Neuronal stem cell (in vitro differentiated cells): ENCODE results near the gene NXN.
A peak's percentile ranks its signal among the peaks of the same experiment; 100 is the strongest.

Source experiments
- DNase-seq: peaks from one replicate; pipeline ENCODE4 v3.0.0-alpha.2; 2013; ENCODE audit warnings: low spot score
- H2AFZ ChIP-seq: one replicate; pipeline ENCODE4 v1.6.1; 2013; ENCODE audit warnings: mild to moderate bottlenecking, low read length, inconsistent platforms
- H2AK5ac ChIP-seq: 2 replicates; pipeline ENCODE4 v1.6.1; 2013; ENCODE audit warnings: low read depth, mild to moderate bottlenecking, inconsistent platforms, low read length, moderate library complexity, mixed read lengths
- H2BK120ac ChIP-seq: 2 replicates; pipeline ENCODE4 v1.6.1; 2013; ENCODE audit warnings: low read depth, mild to moderate bottlenecking, inconsistent platforms, low read length, moderate library complexity, mixed read lengths
- H2BK12ac ChIP-seq: one replicate; pipeline ENCODE4 v1.6.1; 2013; ENCODE audit warnings: low read length, inconsistent platforms
- H2BK15ac ChIP-seq: 2 replicates; pipeline ENCODE4 v1.6.1; 2013; ENCODE audit warnings: mild to moderate bottlenecking, low read length, inconsistent platforms, mixed read lengths
- H2BK5ac ChIP-seq: one replicate; pipeline ENCODE4 v1.6.1; 2013; ENCODE audit warnings: inconsistent platforms, mild to moderate bottlenecking, low read length, moderate library complexity
- H3K14ac ChIP-seq: one replicate; pipeline ENCODE4 v1.6.1; 2013; ENCODE audit warnings: low read length, inconsistent platforms
- H3K18ac ChIP-seq: 2 replicates; pipeline ENCODE4 v1.6.1; 2013; ENCODE audit warnings: low read length, inconsistent platforms
- H3K23ac ChIP-seq: 2 replicates; pipeline ENCODE4 v1.6.1; 2013; ENCODE audit warnings: low read depth, mild to moderate bottlenecking, mixed read lengths, low read length, inconsistent platforms; ENCODE audit not compliant: poor library complexity
- H3K27ac ChIP-seq: replicated peaks from 3 replicates; pipeline ENCODE4 v1.5.1; 2013; ENCODE audit warnings: low read length, inconsistent platforms
- H3K27me3 ChIP-seq, 3 experiments: 2 replicates each; pipeline ENCODE4 v1.6.1; 2013; ENCODE audit warnings: low read length in 3 of 3, mild to moderate bottlenecking in 2 of 3, inconsistent platforms in 1 of 3, low read depth in 1 of 3, mixed read lengths in 1 of 3, moderate library complexity in 1 of 3; ENCODE audit not compliant: control insufficient read depth in 3 of 3, insufficient read depth in 3 of 3
- H3K36me3 ChIP-seq, 2 donors: replicated peaks in 1 of 2; 2 replicates each; pipeline ENCODE4 v1.6.1; 2013; ENCODE audit warnings: low read length in 2 of 2; ENCODE audit not compliant: control insufficient read depth in 2 of 2, insufficient read depth in 2 of 2
- H3K4ac ChIP-seq: 2 replicates; pipeline ENCODE4 v1.6.1; 2013; ENCODE audit warnings: inconsistent platforms, mild to moderate bottlenecking, low read length, moderate library complexity
- H3K4me1 ChIP-seq, 2 donors: 1 replicate in 1 of 2; 2 replicates in 1 of 2; pipeline ENCODE4 v1.6.1; 2013; ENCODE audit warnings: low read length in 2 of 2, low read depth in 1 of 2; ENCODE audit not compliant: control insufficient read depth in 2 of 2, insufficient read depth in 1 of 2
- H3K4me2 ChIP-seq: one replicate; pipeline ENCODE4 v1.6.1; 2013; ENCODE audit warnings: mild to moderate bottlenecking, low read length, inconsistent platforms; ENCODE audit not compliant: insufficient read depth, poor library complexity, severe bottlenecking
- H3K4me3 ChIP-seq, 2 donors: 2 replicates each; pipeline ENCODE4 v1.5.1; 2013; ENCODE audit warnings: low read length in 2 of 2, mild to moderate bottlenecking in 2 of 2, inconsistent platforms in 1 of 2, moderate library complexity in 1 of 2
- H3K79me1 ChIP-seq: one replicate; pipeline ENCODE4 v1.6.1; 2013; ENCODE audit warnings: low read depth, mild to moderate bottlenecking, inconsistent platforms, low read length, moderate library complexity
- H3K9ac ChIP-seq: one replicate; pipeline ENCODE4 v1.6.1; 2013; ENCODE audit warnings: mild to moderate bottlenecking, low read depth, low read length, inconsistent platforms; ENCODE audit not compliant: poor library complexity
- H3K9me3 ChIP-seq, 2 donors: replicated peaks in 1 of 2; 2 replicates each; pipeline versions ENCODE3 to v1.6.1; 2013; ENCODE audit warnings: low read length in 2 of 2, mild to moderate bottlenecking in 2 of 2, inconsistent platforms in 1 of 2, low read depth in 1 of 2, mixed read lengths in 1 of 2, moderate library complexity in 1 of 2; ENCODE audit not compliant: control insufficient read depth in 2 of 2, insufficient read depth in 1 of 2
- H4K8ac ChIP-seq: one replicate; pipeline ENCODE4 v1.6.1; 2013; ENCODE audit warnings: low read depth, mild to moderate bottlenecking, inconsistent platforms, low read length, moderate library complexity
- H4K91ac ChIP-seq: one replicate; pipeline ENCODE4 v1.6.1; 2013; ENCODE audit warnings: low read length, low read depth, mild to moderate bottlenecking, inconsistent platforms; ENCODE audit not compliant: poor library complexity
- WGBS, 2 donors: extraction: QIAGEN DNeasy Blood & Tissue Kit; methylation state at CpG; one replicate each; pipeline ENCODE4 v1.1.7; 2013; ENCODE audit warnings: missing lambda C conversion rate in 2 of 2, mixed read lengths in 1 of 2; ENCODE audit not compliant: insufficient read length in 2 of 2, insufficient replicate concordance in 1 of 2; ENCODE audit errors: extremely low coverage in 2 of 2; 5-methylcytosine and 5-hydroxymethylcytosine counted together

The NXN gene

DNA sequence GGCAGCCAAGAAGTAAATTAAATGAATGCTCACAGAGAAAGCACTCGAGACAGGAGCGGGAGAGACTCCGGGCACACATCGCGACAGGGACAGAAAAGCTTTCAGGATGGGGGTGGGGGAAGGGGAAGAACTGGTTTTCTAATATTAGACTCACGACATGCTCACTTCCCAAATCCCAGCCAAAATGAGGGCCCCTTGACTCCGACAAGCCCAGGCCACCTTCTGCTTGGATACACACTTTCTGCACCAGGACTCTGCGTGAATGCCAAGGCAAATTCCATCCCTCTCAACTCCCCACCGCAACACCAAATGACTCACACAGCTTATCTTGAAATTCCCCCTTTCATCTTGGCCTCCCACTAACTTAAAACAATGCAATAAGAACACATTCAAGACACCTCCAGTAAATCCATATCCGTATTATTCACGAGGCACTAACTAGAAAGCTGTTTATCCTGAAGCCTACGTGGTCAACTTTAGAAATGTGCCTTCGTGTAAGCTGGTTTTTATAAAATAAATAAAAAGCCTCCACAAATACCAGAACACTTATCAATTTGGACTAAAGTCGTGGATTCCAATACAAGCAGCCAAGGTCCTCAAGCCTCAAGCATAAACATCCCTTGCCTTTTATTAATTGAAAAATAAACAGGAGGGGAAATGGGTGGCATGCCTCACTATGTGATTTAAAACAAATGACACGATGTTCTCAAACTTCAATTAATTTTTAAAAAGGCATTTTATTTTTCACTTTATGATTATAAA lies 46.1 kb downstream of the NXN start:
- H3K9ac ChIP-seq = no peak overlapping the region
- DNase-seq = no peak
- WGBS, 2 donors = no CpG with 5 or more reads among the region's 15 CpGs
- H2BK15ac ChIP-seq = no peak overlapping the region
- no peak overlapping the region for H2AK5ac ChIP-seq
- H3K4me3 ChIP-seq = no peak overlapping the region
- no peak overlapping the region for H2BK5ac ChIP-seq
- no peak overlapping the region for H3K23ac ChIP-seq
- H2AFZ ChIP-seq = no peak overlapping the region
- H2BK12ac ChIP-seq = no peak overlapping the region
- no peak overlapping the region for H4K8ac ChIP-seq
- H3K14ac ChIP-seq = no peak overlapping the region
- H4K91ac ChIP-seq = no peak overlapping the region
- peaks cover 0 to 54% of the 10 kb centered on the region in 2 donors for H3K36me3 ChIP-seq
- H3K4me2 ChIP-seq = no peak overlapping the region
- H3K4ac ChIP-seq = no peak overlapping the region
- peak overlapping the region; percentile 31 for H3K27ac ChIP-seq
- peaks cover 16% of the 10 kb centered on the region in 2 donors for H3K4me1 ChIP-seq
- H2BK120ac ChIP-seq = no peak overlapping the region
- no peak overlapping the region for H3K18ac ChIP-seq
- H3K9me3 ChIP-seq = no peaks in the 10 kb centered on the region
- H3K27me3 ChIP-seq = no peaks in the 10 kb centered on the region
- peaks cover 8% of the 10 kb centered on the region for H3K79me1 ChIP-seq

DNA sequence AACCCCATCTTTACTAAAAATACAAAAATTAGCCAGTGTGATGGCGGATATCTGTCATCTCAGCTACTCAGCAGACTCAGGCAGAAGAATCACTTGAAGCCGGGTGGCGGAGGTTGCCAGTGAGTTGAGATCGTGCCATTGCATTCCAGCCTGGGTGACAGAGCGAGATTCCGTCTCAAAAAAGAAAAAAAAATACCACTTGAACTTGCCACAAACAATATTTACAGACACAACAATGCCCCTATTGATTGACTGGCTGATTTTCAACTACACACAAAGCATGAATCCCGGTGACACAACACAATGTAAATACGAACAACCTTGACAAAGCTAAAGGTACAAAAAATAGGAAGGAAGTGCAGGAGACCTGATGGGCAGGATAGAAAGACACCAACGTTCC lies 49.3 kb downstream of the NXN start:
- Histone ChIP-seq H2BK12ac (no peak overlapping the region), H3K14ac (no peak overlapping the region), H3K79me1 (peaks cover under 1% of the 10 kb centered on the region), H3K4me3 (no peak overlapping the region), H3K4me1 (peaks cover 15 to 17% of the 10 kb centered on the region in 2 donors), H2BK5ac (no peak overlapping the region), H2AK5ac (no peak overlapping the region), H4K8ac (no peak overlapping the region), H3K9me3 (no peaks in the 10 kb centered on the region), H3K18ac (no peak overlapping the region), H2BK15ac (no peak overlapping the region), H2BK120ac (no peak overlapping the region), H4K91ac (no peak overlapping the region), H2AFZ (no peak overlapping the region), H3K9ac (no peak overlapping the region), H3K4me2 (no peak overlapping the region), H3K23ac (no peak overlapping the region), H3K27ac (no peak overlapping the region), H3K36me3 (peaks cover 0 to 52% of the 10 kb centered on the region in 2 donors), H3K27me3 (no peaks in the 10 kb centered on the region), H3K4ac (no peak overlapping the region)
- WGBS, 2 donors = no CpG with 5 or more reads among the region's 9 CpGs
- DNase-seq = no peak

DNA sequence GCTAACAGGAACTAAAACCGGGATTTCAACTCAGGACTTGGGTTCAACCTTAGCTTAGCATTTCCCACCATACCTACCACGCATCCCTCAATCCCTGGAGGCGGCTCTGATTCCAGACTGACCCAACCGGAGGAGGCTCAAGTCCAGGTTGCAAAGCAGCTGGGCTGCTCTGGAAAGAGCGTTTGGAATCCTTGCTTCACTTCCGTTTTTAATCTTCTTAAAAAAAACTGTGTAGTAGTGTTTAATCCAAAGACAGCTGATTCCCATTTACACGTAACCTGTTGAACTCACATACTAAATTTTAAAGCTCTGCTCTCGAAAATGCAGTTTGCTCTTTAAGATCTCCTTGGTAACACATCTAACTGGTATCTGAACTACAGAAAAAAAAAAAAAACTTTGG lies 50.0 kb downstream of the NXN start:
- Histone ChIP-seq H3K36me3 (peaks cover 0 to 51% of the 10 kb centered on the region in 2 donors), H2AFZ (no peak overlapping the region), H2AK5ac (no peak overlapping the region), H3K4me3 (no peak overlapping the region), H3K9ac (no peak overlapping the region), H3K9me3 (peaks cover 0 to 6% of the 10 kb centered on the region in 2 donors), H3K4me1 (peaks cover 15 to 21% of the 10 kb centered on the region in 2 donors), H2BK120ac (no peak overlapping the region), H2BK5ac (no peak overlapping the region), H3K79me1 (no peaks in the 10 kb centered on the region), H2BK15ac (no peak overlapping the region), H4K91ac (no peak overlapping the region), H3K27me3 (no peaks in the 10 kb centered on the region), H2BK12ac (no peak overlapping the region), H3K4ac (no peak overlapping the region), H4K8ac (no peak overlapping the region), H3K27ac (no peak overlapping the region), H3K23ac (no peak overlapping the region), H3K14ac (no peak overlapping the region), H3K4me2 (no peak overlapping the region), H3K18ac (no peak overlapping the region)
- DNase-seq = no peak
- WGBS, 2 donors = no CpG with 5 or more reads among the region's 8 CpGs

DNA sequence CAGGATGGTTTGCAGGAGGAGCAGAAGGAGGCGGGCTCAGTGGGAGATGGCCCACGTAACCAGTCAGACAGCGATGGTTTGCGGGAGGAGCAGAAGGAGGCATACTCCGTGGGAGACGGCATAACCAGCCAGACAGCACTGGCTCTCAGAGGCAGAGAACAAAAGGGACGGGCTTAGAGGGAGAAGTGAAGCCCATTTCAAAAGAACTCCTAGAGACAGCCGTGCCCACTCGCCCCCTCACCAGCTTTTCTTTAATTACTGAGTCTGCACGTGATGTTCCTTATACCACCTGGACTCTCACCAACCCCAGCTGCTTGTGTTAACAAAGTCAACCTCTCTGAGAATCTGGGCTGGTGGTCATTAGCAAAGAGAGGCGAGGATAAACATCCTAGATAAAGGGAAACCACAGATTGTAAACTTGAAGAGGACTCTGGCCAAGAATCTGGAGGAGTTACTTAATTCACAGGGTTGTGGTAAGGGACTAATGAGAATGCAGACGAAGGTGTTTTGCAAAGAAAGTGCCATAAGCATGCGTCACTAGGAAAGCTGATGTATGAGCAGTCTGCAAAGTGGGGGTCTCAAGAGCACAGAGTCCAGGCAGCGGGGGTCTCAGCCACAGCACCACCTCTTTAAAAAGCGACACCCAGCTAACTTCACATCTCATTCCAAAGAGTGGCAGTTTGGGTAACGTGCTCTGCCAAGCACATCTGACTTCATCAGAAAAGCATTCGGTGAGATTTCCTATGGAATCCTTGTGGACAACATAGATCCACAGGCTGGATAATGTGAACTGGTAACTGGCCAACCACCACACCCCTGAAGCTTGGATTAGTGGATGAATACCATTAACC lies 51.7 kb downstream of the NXN start:
- H4K8ac ChIP-seq = no peak overlapping the region
- no peak overlapping the region for H3K18ac ChIP-seq
- no peak overlapping the region for H3K4me3 ChIP-seq
- H2AFZ ChIP-seq = no peak overlapping the region
- no peak overlapping the region for H4K91ac ChIP-seq
- no peak overlapping the region for H2BK15ac ChIP-seq
- H3K4me1 ChIP-seq = peaks cover 9 to 15% of the 10 kb centered on the region in 2 donors
- peaks cover 3 to 55% of the 10 kb centered on the region in 2 donors for H3K36me3 ChIP-seq
- no peak overlapping the region for H3K4ac ChIP-seq
- H3K23ac ChIP-seq = no peak overlapping the region
- no peak for DNase-seq
- H2AK5ac ChIP-seq = no peak overlapping the region
- H2BK120ac ChIP-seq = no peak overlapping the region
- WGBS, 2 donors = no CpG with 5 or more reads among the region's 17 CpGs
- peak overlapping the region; percentile 0 for H3K27ac ChIP-seq
- no peak overlapping the region for H3K14ac ChIP-seq
- no peaks in the 10 kb centered on the region for H3K79me1 ChIP-seq
- H3K9ac ChIP-seq = no peak overlapping the region
- no peaks in the 10 kb centered on the region for H3K27me3 ChIP-seq
- H2BK12ac ChIP-seq = no peak overlapping the region
- no peak overlapping the region for H2BK5ac ChIP-seq
- peak overlapping the region; percentile 36 for H3K4me2 ChIP-seq
- H3K9me3 ChIP-seq = peaks cover 0 to 17% of the 10 kb centered on the region in 2 donors
